ENCODE measurements around the gene PODXL.

The PODXL gene

DNA sequence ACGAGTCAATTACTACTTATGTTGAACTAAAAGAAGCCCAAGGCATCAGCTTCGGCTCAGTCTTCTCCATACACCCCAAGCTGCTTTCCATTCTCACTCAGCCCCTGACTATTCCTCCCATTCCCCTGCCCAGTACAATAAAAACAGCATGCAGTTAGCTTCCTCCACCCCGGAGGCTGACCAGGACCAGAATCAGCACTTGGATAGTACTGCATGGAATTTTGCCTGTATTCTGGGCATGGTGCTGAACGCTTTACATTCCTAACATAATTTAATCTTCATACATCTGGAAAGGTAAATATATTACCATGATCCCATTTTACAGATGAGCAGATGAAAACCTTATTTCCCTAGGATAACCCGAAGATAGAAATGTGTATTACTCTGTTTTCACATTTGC, 7.5 kb upstream of the PODXL start:
- DNase-seq, result no peak

DNA sequence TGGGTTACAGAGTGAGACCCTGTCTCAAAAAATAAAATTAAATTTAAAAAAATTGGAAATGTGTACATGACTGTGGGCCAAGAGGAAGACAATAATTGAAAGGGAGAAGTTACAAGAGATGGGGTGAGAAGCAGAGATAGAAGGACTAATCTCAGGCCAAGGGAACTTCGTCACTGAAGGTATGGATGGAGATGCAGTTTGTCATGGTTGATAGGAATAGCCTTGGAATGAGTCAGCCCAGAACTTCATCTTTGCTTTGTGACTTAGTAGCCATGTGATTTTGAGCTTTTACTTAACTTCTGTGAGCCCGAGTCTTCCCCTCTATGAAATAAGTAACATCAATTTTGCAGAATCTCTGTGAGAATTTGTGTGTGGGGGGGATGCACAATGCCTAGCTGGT, 6.5 kb upstream of the PODXL start:
- DNase-seq, result no peak

DNA sequence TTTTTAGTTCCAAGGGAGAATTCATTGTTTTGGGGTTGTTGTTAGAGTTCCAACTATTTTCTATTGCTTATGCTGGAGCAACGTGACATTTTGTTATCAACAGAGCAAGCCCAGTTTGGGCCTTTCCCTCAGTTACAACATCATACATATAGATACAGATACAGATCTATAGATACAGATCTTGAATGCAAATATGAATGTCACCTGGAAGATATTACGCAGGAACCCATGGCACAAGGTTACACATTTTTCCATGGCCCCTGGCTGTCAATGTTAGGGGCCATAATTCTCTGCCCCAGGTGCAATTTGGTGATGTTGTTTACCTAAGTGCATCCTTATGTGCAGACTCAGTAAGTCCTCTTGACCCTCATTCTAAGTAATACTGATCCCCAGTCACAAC, 3.6 kb upstream of the PODXL start:
- no peak for DNase-seq

DNA sequence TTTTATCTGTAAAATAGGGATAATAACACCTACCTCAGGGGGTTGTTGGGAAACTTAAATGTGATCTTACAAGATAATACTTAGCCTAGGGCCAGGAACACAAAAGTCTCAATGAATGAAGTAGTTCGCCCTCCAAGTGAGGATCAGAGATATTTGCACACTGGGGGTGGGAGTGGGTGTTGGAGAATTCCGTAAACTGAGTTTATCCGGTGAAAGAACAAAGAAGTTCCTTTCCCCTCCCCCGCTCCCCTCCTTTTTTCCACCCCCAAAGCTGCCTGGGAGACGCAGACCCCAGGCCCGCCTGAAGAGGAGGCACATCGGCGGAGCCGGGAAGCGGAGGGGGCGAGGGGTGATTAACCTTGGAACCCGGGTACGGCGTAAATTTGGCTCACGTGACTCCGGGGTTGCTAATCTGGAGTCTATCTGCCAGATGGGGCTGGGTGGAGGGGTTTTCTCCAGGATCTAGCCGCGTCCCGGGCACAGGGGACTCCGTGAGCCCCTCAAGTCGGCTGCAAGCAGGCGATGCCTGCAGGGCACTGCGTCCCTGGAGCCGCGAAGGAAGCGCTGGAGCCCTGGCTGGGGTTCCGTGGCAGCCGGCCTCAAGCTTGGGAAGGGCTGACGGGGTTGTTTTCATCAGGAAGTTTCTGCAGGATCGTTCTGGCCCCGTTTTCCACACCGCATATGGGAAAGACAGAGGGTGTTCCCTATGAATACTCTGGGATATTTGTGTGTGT, 1.4 kb upstream of the PODXL start:
- DNase-seq, result no peak

DNA sequence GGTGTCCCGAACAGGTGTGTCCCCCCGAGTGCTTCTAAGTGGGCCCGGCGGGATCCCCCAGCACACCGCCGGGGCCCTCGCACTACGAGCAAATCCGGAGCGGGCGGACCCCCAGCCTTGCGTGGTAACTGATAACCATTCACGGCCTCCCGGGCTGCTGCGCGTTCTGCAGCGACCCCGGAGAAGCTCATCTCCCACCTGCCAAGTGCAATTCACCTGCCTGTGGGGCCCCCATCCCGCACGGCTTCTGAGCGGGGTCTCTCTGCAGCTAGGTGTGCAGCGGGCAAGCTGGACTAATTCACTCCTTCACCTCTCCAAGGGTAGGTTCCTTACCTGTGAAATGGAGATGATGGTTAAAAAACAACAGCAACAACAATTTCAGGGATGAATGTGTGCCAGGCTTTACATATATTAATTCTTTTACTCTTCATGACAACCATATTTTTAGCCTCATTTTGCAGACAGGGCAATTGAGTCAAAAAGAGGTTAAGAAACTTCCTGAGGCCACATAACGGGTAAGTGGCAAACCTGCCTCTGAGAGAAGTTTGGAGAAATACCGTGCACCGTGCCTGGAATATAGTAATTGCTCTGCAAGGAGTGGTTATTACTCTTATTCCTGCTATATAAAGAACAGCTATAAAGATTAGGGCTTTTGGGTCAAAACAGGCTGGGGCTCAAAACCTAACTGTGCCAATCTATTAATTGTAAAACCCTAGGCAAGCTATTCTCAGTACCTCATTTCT, 652 bp upstream of the PODXL start:
- no peak for DNase-seq

GRCh38 chr7:131555552-131556052, 826 bp downstream of the PODXL start:
- no peak for DNase-seq

DNA sequence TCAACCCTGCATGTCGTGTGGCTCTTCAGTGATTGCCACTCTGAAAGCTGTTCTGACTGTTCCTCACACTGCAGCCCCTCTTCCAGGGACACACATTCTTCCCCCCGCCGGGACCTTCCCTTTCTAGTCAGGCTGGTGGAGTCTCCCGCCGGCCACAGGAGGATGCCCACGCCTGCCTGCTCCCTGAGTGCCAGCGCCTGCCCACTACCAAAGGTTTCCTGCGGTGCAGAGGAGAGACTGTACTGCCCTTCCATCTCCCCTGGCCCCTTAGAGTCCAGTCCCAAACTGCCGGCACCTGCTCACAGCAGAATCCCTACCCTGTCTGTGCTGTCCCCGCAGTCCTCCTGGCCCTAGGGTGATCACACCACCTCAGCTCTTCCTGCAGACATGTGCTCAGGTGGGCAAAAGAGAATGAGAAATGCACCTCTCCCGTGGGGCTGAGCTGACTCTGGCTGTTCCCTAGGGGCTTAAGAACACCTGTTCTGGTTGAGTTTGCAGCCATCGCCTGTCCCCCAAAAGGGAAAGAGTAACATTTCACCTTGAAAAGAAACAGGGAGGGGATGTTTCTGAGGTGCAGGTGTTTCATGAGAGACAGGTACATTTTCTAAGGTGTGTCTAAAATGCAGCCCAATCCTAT, 1.4 kb downstream of the PODXL start:
- no peak for DNase-seq

DNA sequence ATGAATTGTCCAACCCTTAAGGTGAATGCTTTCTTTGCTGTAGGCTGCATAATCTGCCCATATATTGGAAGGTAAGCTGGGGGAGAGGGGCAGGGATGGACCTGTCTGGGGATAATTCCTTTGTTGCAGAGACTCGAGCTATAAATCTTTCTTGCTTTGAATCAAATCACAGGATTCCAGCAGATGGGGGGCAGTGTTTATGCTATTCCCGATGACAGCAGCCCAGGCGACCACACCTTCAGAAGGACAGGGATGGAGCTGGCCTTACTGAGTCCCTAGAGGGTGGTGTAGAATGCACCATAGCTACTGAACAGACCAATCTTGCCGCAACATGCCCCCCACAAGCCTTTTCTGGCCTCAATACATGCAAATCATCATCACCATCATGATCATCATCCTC, 2.5 kb downstream of the PODXL start:
- no peak for DNase-seq

- no peak for DNase-seq
Measured at GRCh38 chr7:131552053-131552452, 4.4 kb downstream of the PODXL start.

- DNase-seq, result no peak
Measured at GRCh38 chr7:131550846-131551245, 5.6 kb downstream of the PODXL start.

DNA sequence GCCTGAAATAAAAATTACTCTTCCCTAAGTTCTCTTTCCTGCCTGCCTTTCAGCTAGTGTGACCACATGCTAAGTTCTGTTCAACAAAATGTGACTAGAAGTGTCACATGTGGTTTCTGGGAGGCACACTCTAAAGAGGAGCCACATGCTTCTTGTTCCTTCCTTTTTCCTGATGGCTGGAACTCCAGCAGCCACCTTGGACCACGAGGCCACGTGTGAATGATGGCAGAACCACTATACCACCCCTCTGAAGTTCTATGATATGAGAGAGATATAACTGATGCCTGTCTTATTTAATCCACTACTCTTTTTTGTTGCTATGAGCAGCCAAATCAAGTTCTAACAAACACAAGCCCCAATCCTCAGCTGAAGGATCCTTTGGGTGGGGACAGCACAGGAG, 8.1 kb downstream of the PODXL start:
- DNase-seq, result no peak

DNA sequence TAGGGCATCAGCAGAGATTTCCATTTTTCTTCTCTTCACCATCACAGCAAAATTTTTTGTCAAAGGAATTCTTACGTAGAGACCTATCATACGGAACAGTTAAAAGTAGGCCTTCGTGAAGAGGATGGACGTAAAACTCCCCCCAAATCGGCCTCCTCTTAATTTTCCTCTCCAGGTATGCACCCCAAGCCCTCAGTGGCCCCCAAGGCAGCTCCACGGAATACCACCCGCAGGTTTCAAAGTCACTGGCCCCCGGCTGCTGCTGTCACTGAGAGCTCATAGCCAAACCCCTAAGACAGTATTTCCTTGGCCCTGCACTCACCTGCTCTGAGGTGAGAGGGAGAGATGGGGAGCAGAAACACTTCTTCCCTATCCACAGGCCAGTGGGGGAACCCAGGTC, 8.8 kb downstream of the PODXL start:
- no peak for DNase-seq

GRCh38 chr7:131546583-131547141, 9.8 kb downstream of the PODXL start:
- DNase-seq, result peak; percentile 60

DNA sequence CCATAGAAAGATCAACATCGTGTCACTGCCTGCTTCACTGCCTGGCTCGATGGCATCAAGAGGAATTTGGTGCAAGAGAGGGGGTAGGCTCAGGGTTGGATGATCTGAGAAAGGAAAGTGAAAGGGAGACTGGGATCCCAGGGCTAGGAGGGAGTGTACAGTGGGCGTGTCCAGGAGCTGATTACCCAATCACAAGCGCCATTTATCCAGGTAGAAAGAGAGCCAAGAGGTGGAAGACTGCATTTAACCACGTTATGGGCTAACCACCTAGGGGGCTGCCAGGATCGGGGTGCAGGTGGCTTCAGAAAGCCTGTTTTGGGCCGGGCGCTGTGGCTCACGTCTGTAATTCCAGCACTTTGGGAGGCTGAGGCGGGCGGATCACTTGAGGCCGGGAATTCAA, 10.3 kb downstream of the PODXL start:
- no peak for DNase-seq

DNA sequence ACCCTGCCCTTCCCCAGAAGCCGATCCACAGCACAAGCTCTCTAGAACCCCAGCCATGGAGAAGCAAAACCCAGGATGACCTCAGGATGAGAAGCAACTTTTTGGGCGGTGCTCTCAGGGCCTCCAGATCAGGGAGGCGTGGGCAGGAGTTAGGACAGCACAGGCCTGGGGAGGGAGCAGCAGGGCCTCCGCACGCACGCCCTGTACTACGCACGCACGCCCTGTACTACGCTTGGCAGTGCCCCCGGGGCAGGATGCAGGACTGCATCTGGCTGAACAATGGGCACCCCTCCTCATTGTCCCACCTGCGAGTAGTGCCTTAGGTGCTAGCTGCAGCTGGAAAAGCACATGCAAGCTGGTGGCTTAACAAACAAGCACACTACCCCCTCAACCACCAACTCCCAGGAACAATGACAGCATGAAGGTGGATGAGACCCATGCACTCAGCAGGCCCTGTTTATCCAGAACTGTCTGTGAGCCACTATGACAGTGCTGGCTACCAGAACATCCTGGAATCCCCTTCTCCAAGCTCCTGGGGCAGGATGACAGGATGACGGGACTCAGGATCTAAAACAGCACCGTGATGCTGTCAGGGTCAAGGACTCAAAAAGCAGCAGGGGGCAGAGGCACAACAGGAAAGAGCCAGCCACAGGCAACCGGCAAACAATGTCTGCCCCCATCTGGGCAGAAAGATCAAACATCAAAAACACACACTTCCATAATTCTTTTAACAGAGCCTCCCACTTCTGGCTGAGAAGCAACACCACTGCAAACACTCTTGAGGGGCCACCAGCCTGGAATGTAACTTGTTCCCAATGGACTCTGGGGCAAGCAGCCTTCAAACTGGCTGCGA, 11.8 kb downstream of the PODXL start:
- DNase-seq, result peak; percentile 13

DNA sequence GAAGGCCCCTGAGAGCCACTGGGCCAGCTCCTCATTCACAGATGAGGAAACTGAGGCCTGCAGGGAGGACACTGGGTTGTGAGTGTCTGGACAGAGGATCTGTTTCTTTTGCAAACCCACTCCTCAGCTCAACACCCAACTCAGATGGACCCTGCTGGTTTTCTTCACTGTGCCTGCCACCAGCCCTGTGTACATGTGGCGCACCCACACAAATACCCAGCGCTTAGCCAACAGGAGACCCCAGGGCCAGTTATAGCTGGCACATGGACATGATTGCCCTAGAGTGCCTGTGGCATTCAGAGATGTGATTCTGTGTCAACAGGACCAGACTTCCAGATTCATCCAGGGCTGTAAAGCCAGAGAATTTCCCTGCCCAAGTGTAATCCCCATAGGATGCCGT, 12.4 kb downstream of the PODXL start:
- no peak for DNase-seq

- no peak for DNase-seq
Measured at GRCh38 chr7:131543298-131543697, 13.1 kb downstream of the PODXL start.

- no peak for DNase-seq
Measured at GRCh38 chr7:131540491-131541162, 15.8 kb downstream of the PODXL start.

GRCh38 chr7:131538813-131539179, 17.6 kb downstream of the PODXL start:
- no peak for DNase-seq

GRCh38 chr7:131538071-131538812, 18.2 kb downstream of the PODXL start:
- no peak for DNase-seq

GRCh38 chr7:131537571-131537978, 18.9 kb downstream of the PODXL start:
- no peak for DNase-seq
